DMS 273 (cell line): Measurements from ENCODE around the gene GADD45B.
"Not testable (repeated sequence)": the region's sequence is repeated elsewhere in the genome, so short reads cannot be mapped to it uniquely, and the experiment has no call there.

Source experiments
- DNase-seq: peaks from one replicate; lab custom pipeline; 2025; ENCODE audit not compliant: unreplicated experiment; lab: John Stamatoyannopoulos, UW

The GADD45B gene

DNA sequence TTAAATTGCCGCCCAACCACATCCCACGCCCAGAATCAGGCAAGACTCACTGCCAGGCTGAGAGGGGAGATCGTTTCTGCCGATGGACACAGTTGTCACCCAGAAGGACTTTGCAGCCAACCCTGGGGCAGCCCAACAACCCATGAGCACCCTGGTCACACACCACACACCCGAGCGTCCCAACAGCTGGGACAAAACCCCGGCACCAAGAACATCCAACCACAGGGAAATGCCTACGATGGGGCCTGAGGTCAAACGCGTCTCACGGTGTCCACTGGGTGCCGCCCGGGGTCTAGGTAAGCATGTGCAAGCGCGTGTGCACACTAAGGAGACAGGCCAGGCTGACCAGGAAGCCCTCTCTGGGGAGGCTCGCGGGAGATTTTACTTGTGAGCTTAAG is 32.1 kb upstream of the GADD45B start:
- DNase-seq: no peak

DNA sequence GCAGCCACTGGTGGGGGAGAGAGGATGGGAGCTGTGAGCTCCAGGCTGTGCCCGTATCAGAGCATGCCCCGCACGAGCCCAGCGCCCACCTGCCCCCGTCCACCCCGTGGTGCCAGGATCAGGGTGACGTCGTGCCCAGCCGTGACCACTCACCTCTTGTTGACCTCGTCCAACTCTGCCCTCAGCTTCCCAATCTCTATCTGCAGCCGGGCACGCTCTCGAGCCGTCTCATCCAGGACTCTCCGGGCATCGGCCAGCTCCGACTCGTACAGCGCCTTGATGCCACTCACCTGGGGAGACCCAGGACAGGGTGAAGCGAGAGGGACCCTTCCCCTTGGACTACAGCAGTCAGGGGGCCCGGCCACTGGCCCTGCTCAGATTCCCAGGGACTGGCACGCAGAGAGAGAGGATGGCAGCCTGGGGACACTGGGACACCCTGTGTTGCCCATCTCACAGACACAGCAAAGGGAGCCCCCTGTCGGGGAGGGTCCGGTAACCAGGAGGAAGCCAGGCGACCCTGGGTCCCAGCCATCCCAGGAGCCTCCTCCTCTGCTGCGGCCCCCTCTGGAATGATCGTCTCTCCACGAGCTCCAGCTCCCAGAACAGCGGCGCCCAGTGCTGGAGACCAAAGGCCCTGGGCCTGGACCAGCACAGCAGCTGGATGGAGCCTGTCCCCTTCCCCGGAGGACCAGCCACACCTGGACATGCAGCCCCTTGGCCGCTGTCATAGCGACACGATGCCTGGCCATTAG is 31.5 kb upstream of the GADD45B start:
- no peak for DNase-seq

DNA sequence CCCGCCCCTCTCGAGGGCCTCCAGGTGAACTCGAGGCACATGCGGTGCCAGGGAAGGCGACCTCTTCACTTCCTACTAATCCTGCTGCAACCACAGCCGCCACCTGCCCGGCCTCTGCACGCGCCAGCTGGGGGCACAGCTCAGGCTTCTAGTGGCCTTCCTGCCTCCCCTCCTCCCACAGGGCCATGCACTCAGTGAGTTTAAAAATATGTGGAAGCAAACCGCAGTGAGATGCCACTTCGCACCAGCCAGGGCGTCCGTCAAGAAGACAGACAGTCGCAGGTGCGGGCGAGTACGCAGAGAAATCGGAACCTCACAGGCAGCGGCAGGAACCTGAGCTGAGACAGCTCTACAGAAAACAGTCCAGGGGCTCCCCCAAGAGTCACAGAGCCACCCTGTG is 29.5 kb upstream of the GADD45B start:
- DNase-seq: no peak

DNA sequence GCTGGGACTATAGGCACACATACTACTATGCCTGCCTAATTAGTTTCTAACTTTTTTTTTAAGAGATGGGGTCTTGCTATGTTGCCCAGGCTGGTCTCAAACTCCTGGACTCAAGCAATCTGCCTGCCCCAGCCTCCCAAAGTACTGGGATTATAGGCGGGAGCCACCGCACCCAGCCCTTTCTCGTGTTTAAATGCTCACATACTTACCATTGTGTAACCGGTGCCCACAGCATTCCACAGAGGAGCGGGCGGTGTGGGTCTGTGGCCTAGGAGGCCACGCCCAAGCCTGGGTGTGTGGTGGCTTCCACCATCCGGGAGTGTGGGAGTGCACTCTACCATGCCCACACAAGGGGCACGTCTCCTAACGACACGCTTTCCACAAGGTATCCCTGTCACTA is 26.9 kb upstream of the GADD45B start:
- DNase-seq: no peak

DNA sequence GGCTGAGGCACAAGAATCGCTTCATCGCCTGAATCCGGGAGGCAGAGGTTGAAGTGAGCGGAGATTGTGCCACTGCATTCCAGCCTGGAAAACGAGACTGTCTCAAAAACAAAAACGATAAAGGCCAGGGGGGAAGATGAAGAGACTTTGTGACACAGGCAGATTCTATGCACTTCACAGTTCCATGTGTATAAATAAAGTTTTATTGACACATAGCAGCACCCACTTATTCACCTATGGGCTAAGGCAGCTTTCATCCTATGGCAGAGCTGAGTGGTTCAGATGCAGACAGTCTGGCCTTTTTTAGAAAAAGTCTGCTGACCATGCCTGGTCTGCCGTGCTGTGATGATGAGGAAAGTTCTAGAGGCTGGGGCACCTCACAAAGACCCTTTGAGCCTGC is 24.8 kb upstream of the GADD45B start:
- no peak for DNase-seq

DNA sequence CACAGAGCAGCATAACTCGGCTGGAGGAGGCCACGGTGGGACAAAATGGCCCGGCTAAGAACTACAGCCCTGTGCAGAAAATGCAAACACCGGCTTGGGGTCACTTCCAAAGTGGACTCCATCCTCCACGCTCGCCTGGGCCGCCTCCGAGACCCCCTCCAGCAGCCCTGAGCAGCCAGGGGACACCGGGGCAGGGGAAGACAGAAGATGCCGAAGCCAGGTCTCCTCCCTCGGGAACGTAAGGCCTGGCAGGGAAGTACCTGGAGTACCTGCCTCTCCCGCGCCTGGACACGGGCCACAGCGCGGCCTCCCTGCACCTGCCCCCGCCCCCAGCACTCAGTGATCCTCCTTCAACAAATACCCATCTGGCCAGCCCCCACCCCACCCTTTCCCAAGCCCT is 24.2 kb upstream of the GADD45B start:
- DNase-seq: no peak

DNA sequence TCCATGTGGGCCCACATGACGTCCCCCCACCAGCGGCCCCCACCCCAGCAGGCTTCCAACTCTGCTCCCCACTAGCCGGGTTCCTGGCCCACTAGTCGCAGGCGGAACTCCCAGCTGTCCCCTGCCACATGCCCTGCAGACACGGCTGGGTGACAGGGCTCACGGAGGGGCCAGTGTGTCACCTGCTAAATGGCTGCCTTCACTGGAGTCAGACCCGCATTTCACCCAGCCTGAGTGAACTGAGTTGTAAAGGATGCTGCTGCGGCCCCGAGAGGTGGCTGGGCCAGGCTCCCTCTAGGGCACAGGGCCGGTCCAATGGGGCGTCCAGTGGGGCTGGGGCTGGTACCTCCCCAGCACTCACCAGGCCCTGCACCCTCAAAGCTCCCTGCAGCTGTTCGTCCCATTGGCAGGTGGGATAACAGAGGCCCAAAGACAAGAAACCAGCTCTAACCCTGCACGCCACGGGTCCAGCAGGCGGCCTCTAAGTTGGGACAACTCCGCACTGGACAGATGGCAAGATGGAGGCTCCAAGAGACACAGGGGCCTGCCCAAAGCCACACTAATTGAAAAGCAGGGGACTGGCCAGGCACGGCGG is 22.4 kb upstream of the GADD45B start:
- no peak for DNase-seq

DNA sequence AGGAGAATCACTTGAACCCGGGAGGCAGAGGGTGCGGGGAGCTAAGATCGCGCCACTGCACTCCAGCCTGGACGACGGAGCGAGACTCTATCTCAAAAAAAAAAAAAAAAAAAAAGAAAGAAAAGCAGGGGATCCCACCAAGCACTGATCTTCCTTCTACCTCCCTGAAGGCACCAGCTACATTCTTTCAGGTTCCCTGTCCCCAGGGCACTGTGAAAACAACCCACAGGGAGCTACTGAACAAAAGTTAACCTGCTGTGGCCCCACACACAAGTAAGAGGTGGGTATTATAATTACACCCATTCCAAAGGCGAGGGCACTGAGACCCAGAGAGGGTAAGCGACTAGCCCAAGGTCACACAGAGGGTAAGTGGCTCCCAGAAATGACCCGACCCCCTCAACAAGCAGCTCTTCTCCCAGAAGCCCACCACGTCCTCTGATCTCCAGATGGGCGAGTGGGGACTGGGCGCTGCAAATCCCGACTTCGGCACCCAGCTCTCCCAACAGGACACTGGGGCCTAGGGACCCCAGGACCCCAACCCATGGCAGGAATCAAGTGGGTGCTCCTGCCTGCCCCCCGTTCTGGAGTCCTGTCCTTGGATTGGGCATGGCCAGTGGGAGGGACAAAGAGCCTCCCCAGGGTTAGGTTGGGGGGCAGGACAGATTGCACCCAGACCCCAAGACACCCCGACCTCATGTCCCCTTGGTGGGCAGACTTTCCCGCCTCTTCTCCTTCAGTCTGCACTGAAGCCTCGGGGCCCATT is 21.5 kb upstream of the GADD45B start:
- DNase-seq: no peak

DNA sequence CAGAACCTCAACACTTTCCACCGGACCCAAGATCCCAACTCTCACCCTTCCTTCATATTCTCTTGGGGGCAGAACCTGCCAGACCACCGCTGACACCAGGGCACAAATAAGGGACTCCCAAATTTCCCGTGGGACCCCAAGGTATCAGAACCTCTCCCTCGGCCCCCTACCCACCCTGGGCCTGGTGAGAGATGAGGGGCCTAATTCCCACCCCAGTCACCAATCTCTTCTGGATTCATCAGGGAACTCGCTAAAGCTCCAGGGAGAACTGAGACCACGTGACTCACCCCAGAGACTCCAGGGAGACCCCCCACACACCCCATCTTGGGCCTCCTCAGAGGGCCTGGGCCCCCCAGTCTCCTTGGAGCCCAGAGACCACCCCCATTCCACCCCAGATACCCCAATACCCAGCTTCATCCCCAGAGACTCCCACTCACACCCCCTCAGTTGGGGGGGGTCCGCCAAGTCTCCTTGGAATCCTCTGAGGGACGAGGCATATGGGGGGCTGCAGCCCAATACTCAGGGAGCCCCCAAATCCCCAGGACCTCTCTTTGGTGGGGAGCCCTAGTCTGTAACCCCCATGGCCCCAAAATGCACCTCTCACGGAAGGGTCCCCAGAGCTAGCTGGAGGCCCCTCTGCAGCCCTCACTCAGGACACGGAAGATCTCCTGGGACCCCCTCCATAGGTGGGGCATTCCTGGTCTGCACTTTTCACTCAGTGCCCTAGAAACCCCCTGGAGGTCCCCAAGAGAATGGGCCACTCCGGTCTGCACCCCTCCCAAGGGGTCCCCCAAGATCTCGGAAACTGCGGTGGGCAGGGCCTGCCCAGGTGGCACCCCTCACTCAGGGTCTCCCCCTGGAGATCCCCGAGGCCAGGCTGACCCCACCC is 20.7 kb upstream of the GADD45B start:
- no peak for DNase-seq

DNA sequence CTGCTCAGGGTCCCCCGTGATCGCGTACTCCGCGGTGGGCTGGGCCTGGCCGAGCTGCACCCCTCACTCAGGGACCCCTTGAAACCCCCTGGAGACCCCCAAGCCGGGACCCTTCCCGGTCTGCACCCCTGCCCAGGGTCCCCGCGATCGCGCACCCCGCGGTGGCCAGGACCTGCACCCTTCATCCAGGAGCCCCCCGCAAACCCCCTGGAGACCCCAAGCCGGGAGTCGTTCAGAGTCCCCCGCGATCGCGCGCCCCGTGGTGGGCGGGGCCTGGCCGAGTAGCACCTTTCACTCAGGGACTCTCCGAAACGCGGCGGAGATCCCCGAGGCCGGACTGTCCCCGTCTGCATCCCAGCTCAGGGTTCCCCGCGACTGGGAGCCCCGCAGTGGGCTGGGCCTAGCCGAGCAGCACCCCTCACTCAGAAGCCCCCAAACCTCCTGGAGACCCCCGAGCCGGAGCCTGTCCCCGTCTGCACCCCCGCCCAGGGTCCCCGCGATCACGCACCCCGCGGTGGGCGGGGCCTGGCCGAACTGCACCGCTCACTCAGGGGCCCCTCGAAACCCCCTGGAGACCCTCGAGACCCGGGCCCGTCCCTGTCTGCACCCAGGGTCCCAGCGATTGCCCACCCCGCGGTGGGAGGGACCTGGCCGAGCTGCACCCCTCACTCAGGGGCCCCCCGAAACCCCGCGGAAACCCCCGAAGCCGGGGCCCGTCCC is 19.9 kb upstream of the GADD45B start:
- DNase-seq: peak; percentile 62

DNA sequence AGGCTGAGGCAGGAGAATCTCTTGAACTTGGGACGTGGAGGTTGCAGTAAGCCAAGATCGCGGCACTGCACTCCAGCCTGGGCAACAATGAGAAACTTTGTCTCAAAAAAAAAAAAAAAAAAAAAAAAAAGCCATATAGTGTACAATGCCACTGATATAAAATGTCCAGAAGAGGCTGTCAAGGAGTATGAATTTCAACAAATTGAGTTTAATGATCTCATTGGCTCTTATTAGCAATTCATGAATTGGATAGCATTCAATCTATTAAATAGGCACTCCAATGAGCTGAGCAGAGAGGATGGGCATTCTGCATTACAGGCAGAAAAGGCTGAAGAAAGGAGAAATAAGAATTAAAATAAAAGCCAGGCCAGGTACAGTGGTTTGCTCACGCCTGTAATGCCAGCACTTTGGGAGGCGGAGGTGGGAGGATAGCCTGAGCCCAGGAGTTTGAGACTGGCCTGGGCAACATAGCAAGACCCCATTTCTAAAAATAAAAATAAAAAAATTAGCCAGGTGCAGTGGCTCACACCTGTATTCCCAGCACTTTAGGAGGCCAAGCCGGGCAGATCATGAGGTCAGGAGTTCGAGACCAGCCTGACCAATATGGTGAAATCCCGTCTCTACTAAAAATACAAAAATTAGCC is 18.4 kb upstream of the GADD45B start:
- no peak for DNase-seq

DNA sequence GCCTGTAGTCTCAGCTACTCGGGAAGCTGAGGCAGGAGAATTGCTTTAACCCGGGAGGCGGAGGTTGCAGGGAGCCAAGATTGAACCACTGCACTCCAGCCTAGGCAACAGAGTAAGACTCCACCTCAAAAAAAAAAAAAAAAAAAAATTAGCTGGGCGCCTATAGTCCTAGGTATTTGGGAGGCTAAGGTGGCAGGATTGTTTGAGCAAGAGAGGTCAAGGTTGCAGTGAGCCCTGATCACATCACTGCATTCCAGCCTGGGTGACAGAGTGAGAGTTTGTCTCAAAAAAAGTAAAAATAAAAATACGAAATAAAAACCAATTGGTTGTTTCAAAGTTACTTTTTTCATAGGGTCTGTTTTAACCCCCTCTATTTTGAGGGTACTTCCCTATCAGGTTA is 17.9 kb upstream of the GADD45B start:
- no peak for DNase-seq

DNA sequence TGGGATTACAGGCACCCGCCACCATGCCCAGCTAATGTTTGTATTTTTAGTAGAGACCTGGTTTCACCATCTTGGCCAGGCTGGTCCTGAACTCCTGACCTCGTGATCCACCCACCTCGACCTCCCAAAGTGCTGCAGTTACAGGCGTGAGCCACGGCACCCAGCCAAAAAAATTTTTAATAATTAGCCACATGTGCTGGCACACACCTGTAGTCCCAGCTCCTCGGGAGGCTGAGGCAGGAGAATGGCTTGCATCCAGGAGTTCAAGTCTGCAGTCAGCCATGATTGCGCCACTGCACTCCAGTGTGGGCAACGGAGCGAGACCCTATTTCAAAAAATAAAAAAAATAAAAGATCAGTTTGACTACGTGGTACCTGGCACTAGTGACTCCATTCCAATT is 17.2 kb upstream of the GADD45B start:
- DNase-seq: not testable (repeated sequence)

DNA sequence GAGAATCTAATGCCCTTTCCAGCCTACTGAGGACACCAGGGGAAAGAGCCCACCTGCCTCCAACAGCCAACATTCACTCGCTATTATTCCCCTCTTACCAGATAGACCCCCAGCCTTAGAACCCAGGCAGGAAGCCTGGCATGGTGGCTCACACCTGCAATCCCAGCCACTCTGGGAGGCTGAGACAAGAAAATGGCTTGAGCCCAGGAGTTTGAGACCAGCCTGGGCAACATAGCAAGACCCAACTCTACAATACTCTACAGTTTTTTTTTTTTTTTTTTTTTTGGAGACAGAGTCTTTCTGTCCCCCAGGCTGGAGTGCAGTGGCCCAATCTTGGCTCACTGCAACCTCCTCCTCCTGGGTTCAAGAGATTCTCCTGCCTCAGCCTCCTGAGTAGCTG is 15.7 kb upstream of the GADD45B start:
- DNase-seq: no peak

DNA sequence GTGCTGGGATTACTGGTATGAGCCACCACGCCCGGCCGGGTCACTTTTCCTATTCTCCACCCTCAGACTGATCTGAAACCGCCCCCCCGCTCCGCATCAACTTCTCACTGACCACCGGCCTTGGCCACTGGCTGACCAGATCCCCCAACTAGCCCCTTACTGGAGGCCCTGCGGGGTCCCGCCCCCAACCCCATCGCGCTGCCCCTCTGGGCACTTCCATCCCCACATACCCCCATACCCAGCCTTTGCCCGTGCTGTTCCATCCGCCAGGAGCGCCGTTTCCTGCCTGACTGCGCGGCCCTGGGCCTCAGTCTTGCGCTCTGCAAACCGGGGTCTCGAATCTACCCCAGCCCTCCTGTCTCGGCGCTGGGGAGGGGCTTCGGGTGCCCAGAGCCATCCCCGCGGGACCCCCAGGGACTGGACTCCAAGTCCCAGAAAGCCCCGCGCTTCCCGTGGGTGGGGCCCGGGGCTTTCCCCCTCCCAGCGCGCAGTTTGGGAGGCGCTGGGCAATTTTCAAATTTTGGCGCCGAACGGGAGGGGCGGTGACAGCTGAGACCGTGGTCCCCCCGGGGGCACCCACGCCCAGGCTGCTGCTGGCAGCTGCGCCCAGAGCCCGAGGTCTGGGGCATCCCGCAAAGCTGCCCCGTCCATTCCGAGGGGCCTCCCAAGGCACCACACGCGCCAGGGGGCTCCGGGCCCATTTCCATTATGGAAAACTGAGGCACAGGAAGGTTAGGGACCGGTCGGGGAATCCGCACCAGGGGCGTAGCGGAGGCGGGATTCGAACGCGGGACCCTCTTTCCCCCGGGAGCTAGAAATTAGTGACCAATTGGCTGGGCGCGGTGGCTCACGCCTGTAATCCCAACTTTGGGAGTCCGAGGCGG is 13.9 kb upstream of the GADD45B start:
- peak; percentile 93 for DNase-seq

DNA sequence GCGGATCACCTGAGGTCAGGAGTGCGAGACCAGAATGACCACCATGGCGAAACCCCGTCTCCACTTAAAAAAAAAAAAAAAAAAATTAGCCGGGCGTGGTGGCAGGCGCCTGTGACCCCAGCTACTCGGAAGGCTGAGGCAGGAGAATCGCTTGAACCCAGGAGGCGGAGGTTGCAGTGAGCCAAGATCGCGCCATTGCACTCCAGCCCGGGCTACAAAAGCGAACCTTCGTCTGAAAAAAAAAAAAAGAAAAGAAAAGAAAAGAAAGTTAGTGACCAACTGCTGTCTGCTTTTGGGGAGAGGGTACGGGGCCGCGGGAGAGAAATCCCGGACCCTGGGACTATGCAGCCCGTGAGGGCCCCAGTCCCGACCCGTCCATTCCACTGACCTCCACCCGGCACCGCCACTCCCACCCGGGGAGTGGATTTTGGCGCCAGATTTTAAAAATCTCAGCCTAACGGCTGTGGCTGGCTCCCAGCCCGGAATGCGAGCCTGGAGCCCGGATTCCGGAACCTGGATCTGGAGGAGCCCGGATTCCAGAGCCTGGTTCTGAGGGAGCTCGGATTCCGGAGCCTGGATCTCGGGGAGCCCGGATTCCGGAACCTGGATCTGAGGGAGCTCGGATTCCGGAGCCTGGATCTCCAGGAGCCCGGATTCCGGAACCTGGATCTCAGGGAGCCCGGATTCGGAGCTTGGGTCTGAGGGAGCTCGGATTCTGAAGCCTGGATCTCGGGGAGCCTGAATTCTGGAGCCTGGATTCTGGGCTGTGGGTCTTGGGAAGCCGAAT is 13.1 kb upstream of the GADD45B start:
- peak; percentile 99 for DNase-seq

DNA sequence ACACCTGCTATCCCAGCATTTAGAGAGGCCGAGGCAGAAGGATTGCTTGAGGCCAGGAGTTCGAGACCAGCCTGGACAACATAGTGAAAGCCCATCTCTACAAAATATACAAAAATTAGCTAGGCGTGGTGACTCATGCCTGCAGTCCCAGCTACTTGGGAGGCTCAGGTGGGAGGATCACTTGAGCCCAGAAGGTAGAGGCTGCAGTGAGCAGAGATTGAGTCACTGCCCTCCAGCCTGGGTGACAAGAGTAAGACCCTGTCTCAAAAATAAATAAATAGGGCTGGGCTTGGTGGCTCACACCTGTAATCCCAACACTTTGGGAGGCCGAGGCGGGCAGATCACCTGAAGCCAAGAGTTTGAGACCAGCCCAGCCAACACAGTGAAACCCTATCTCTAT is 12.2 kb upstream of the GADD45B start:
- DNase-seq: not testable (repeated sequence)

DNA sequence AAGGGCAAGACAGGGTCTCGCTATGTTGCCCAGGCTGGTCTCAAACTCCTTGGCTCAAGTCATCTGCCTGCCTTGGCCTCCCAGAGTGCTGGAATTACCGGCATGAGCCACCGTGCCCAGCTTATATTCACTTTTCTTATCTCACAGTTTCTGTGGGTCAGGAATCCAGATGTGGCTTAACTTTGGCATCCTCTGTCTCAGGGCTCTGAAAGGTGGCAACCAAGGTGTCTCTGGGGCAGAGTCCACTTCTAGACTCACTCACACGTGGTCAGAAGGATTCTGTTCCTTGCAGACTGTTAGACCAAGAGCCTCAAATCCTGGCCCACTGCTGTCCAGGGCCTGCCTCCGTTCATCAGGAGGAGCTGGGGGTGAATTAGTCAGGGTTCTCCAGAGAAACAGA is 11.5 kb upstream of the GADD45B start:
- no peak for DNase-seq
